ENCODE results near the gene TLE3.
"Not testable (repeated sequence)": the region's sequence is repeated elsewhere in the genome, so short reads cannot be mapped to it uniquely, and the experiment has no call there.

Gene TLE3

DNA sequence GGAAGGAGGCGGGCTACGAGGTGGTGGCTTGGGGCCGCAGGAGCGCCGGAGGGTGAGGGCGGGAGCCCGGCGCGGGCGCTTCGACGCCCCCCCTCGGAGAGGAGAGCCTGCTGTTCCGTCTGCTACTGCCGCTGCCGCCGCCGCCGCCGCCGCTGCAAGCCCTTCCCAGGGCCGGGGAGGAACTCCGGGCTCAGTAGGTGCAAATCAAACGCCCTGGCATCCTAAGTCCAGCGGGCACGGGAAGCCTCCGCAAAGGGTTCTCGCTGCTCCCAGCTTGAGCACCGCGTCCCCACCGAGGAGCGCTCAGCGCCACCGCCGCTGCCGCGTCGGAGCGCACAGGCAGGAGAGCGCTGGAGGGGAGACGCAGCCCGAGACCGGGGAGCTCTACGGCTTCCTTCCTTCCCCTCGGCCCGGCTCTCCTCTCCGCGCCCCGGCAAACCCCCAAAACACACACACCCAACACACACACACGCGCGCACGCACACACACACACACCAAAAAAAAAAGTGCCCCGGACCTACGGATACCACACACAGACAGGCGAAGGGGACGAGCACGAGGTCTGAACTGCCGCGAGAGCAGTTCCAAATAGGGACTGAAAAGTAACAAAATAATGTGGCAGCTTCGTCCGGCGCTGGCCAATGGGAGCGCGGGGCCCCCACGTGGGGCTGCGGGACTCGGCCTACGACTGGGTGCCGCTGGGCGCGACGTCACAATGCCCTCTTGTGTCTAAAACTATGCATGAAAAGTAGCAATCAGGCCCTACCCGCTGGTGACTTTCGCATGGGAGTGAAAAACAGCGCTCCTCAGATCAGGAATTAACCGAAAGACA is at the start of gene TLE3:
Gene TLE3 (minus strand): TSS at position 597 of the 832 bp plus-strand sequence. CDS start 1,119 bp downstream, outside the sequence.
- peak; percentile 96 for DNase-seq

GRCh38 chr15:70147178-70147760 is 49.6 kb upstream of the TLE3 start:
- DNase-seq = no peak

DNA sequence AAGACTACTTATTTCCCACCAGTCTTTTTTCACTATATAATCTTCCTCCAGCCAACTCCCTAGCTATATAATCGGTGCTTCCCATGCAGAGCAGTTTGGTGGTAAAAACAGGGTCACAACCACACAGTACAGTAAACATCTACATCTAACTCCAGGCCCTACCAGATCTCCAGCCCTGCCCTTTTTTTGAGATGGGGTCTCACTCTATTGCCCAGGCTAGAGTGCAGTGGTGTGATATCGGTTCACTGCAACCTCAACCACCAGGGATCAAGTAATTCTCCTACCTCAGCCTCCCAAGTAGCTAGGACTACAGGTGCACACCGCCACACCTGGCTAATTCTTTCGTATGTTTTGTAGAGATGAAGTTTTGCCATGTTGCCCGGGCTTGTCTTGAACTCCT is 49.1 kb upstream of the TLE3 start:
- no peak for DNase-seq

DNA sequence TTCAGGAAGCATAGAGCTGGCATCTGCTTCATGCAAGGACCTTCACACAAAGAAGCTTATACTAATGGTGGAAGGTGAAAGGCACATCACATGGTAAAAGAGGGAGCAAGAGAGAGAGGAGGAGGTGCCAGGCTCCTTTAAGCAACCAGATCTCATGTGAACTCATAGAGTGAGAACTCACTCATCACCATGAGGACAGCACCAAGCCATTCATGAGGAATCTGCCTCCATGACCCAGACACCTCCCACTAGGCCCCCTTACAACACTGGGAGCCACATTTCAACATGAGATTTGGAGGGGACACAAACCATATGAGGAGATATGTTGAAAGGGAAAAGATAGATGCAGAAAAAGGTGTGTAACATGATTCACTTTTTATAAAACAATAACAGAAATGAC is 48.4 kb upstream of the TLE3 start:
- DNase-seq = no peak

DNA sequence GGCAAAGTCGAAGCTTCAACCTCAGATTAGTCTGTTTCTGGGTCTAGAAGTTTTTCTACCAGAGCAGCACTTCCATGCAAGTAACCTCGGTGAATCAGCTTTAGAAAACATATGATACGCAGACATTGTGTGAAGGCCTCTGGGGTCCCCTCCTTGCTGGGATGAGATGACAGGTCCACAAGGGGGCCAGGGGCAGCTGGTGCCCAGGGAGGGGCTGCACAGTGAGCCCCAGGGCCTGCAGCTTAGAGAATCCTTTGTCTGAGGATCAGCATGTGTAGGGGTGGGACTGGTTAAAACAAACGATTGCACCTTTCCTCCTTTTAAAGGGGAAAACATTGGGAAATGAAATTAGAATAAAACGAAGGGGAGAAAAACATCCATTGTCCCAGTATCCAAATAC is 47.5 kb upstream of the TLE3 start:
- no peak for DNase-seq

DNA sequence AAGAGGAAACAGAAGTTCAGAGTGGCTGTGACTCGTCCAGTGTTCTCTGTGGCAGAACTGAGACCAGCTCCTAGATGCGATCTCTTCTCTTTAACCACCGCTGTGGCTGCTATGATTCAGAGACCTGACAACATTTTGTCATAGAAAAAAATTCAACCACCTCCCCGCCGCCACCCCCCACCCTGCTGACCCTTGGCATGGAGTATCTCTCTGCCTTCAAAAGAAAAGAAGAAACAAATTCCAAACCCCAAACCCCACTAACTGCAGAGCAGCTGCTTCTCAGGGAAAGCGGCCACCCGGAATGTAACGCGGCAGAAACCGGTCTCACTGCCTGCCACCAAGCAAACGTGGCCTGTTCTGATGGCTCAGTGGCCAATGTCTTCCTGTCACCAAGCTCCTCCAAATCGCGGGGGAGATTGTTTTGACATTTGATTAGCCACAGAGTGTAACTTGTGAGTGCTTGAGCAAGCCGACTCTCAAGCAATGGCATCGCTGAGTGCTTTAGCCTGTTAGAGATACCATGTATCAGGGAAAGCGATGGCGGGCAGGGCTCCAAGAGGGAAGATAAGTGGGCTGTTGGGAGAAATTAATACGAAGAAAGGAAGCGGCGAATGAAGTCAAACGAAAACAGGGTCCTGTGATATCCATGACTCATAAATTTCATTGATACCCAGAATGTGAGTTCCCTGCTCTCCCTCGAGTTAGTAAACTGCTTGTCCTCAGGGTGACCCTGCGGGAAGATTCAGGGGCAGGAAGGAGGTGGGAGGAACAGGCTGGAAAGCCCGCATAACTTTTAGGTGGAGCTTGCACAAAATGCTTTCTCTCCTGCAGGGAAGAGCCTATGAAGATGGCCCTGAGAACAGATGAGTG is 44.8 kb upstream of the TLE3 start:
- DNase-seq = no peak

GRCh38 chr15:70142072-70142321 is 44.3 kb upstream of the TLE3 start:
- no peak for DNase-seq

GRCh38 chr15:70141376-70142071 is 43.8 kb upstream of the TLE3 start:
- no peak for DNase-seq

GRCh38 chr15:70140543-70141375 is 43.0 kb upstream of the TLE3 start:
- no peak for DNase-seq

DNA sequence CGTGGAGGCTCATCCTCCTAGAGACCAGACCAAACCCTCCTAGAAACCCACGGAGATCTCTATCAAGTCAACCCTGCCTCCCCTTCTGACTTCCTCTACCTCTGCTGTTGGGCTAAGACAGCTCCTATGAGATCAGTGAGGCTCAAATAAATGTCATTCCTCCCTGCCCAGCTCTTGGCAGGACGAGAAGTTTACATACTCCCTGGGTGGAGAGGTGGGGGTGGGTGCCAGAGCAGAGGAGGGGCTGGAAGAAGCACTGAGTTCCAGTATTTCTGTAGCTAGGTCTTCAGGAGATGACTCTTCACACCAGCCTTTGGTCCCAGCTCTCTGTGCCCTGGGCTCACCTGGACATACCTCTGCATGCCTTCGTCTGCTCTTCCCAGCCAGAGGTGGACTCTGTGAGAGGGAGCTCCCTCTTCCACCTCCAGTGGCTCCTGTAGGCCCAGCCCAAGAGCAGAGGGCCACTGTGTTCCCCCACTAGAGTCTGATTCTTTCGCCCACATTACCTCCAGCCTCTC is 42.4 kb upstream of the TLE3 start:
- no peak for DNase-seq

- no peak for DNase-seq
Measured at GRCh38 chr15:70137967-70138366, 40.2 kb upstream of the TLE3 start.

DNA sequence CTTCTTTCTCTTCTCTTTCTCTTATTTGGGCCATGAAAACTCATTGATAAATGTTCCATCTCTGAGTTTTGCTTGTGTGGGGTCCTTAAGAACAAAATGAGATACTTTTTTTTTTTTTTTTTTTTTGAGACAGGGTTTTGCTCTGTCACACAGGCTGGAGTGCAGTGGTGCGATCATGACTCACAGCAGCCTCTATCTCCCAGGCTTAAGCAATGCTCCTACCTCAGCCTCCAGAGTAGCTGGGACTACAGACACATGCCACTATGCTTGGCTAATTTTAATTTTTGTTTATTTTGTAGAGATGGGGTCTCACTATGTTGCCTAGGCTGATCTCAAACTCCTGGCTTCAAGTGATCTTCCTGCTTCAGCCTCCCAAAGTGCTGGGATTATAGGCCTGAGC is 39.3 kb upstream of the TLE3 start:
- DNase-seq = not testable (repeated sequence)

DNA sequence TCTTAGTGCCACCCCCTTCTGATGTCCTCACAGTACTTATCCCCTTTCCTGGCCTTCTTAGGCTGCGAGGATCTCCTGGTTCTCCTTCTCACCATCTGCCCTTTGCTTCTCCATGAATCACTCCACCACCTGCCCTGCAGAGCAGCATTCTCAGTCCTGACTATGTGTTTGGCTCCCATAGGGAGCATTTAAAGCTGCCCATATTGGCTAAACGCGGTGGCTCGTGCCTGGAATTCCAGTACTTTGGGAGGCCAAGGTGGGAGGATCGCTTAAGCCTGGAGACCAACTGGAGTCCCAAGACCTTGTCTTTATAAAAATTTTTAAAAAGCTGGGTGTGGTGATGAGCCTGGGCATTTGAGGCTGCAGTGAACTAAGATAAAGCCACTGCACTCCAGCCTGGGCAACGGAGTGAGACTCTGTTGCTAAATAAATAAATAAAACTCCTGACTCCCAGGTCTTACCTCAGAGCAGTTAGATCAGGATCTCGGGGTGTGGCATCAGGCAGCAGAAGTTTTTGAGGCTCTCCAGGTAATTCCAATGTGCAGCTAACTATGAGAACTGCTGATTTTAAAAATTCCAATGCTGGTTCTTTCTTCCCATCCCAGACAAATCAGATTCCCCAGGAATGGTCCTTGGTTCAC is 36.2 kb upstream of the TLE3 start:
- no peak for DNase-seq

DNA sequence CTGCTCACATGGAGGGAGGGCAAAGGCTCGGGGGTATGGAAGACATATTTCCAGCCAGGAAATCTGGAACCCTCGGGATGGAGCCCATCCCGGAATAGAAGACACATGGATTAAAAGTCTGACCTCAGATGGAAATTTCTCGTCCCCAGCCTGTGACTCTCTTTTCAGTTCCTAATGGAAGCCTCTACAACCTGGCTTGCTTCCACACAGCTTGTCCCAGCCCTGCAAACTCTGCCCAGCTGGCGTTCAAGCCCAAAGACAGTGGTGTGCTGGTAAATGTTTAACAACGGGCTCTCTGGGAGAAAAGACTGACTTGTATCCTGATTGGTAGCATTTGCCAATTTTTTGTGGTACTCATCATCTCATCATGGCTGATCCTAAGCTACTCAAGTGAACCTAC is 35.6 kb upstream of the TLE3 start:
- DNase-seq = no peak

DNA sequence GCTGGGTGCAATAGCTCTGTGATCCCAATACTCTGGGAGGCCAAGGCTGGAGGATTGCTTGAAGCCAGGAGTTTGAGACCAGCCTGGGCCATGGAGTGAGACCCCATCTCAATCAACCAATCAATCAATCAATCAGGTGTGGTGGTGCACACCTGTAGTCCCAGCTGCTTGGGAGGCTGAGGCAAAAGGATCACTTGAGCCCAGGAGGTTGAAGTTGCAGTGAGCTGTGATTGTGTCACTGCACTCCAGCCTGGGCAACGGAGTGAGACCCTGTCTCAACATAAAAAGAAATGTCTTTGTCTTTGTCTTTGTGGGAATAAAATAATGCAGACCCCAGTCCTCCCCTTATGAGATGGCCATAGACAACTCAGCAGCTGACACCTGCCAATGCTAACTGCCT is 34.9 kb upstream of the TLE3 start:
- no peak for DNase-seq

GRCh38 chr15:70132139-70132538 is 34.4 kb upstream of the TLE3 start:
- DNase-seq = no peak

DNA sequence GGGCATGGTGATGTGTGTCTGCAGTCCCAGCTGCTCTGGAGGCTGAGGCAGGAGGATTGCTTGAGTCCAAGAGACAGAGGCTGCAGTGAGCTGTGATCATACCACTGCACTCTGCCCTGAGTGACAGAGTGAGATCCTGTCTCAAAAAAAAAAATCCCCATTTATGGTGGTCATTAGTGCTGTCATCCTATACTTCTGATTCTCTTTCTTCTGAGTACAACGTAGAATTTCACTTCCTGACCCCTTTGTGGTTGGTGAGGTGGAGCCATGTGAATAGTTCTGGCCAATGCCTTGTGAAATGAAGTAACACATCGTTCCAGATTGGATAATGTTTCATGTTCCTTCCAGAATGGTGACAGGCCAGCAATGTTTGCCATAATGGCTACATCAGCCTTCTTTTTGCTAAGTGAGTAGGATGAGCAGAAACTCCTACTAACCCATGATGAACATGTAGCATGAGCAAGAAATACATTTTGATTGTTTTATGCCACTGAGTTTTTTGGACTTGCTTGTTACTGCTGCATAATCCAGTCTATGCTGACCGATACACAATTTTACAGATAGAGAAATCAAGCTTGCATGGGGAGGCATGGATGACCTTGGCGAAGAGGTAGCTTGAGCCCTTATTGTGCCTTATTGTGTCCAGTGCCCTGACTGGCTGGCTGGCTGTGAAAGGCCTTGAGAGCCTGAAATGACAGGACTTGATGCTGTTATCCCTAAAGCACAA is 30.9 kb upstream of the TLE3 start:
- no peak for DNase-seq

- no peak for DNase-seq
Measured at GRCh38 chr15:70127770-70128413, 30.2 kb upstream of the TLE3 start.

DNA sequence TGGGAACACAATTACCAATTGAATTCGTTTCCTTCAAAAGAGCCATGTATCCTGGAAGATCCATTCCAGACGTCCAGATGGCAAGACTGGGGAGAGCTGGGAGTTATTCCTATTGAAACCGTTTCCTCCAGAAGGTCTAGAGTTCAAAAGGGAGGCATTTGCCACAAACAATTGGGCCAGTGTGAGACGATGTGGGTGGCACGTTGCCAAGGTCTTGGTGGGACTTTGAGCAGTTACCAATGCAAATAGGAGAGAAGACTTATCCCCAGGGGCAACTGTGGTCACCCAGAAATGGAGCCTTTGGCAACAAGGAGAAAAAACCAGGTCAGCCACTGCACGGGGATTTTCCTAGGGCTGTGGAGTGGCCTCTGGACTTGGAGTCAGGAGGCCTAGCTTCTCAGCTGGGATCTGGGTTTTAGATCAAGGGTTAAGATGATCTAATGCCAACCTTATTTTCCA is 29.6 kb upstream of the TLE3 start:
- peak; percentile 85 for DNase-seq

DNA sequence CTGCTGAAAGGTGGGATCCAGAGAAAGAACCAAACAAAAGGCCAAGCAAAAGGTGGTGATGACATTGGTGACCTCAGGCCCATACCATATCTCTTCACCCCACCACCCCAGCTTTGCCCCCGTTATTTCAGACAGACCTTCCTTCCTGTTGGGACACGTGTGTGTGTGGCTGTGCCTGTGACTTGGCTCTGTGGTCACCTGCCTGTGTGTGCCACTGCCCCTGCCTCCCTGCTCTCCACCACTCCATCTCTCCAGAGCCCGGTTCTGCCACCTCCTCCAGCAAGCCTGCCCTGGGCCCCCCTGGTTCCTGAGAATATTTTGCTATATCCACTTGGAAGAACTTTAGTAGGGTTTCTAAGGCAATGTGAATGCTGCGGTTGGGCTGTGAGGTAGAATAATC is 28.6 kb upstream of the TLE3 start:
- DNase-seq = no peak

Data from NCI-H526 treated with DMSO at 0.1 percent for 48 hours (cell line).